GM21360 (cell line): Measurements from ENCODE around the gene MYLK.
"Not testable (repeated sequence)": the region's sequence is repeated elsewhere in the genome, so short reads cannot be mapped to it uniquely, and the experiment has no call there.

Source experiments
- ATAC-seq: cut with Tn5 transposase; IDR thresholded peaks from one replicate; pipeline ENCODE4 v1.9.1; 2021; ENCODE audit warnings: mild to moderate bottlenecking, moderate library complexity; ENCODE audit not compliant: unreplicated experiment

Gene MYLK

GRCh38 chr3:123728991-123729390, 155.1 kb downstream of the MYLK start:
- ATAC-seq = no peak

- no peak for ATAC-seq
These were observed 156.1 kb downstream of the MYLK start for GRCh38 chr3:123728014-123728413.

- ATAC-seq = no peak
These were observed 158.3 kb downstream of the MYLK start for GRCh38 chr3:123725652-123726400.

GRCh38 chr3:123724306-123724705, 159.8 kb downstream of the MYLK start:
- ATAC-seq = no peak

- ATAC-seq = no peak
These were observed 160.5 kb downstream of the MYLK start for GRCh38 chr3:123723522-123724168.

- ATAC-seq = no peak
These were observed 161.1 kb downstream of the MYLK start for GRCh38 chr3:123723070-123723469.

GRCh38 chr3:123722456-123722855, 161.7 kb downstream of the MYLK start:
- no peak for ATAC-seq

GRCh38 chr3:123722021-123722420, 162.1 kb downstream of the MYLK start:
- no peak for ATAC-seq

GRCh38 chr3:123721095-123721689, 162.9 kb downstream of the MYLK start:
- ATAC-seq = not testable (repeated sequence)

GRCh38 chr3:123720638-123721037, 163.5 kb downstream of the MYLK start:
- no peak for ATAC-seq

GRCh38 chr3:123719862-123720453, 164.2 kb downstream of the MYLK start:
- no peak for ATAC-seq

- not testable (repeated sequence) for ATAC-seq
These were observed 164.9 kb downstream of the MYLK start for GRCh38 chr3:123719061-123719756.

- ATAC-seq = no peak
These were observed 166.0 kb downstream of the MYLK start for GRCh38 chr3:123718108-123718507.

GRCh38 chr3:123717451-123717850, 166.7 kb downstream of the MYLK start:
- ATAC-seq = not testable (repeated sequence)

GRCh38 chr3:123716411-123716810, 167.7 kb downstream of the MYLK start:
- ATAC-seq = no peak

GRCh38 chr3:123713211-123713610, 170.9 kb downstream of the MYLK start:
- no peak for ATAC-seq

- no peak for ATAC-seq
These were observed 171.9 kb downstream of the MYLK start for GRCh38 chr3:123712077-123712860.

- ATAC-seq = no peak
These were observed 172.8 kb downstream of the MYLK start for GRCh38 chr3:123711356-123711755.

- no peak for ATAC-seq
These were observed 175.6 kb downstream of the MYLK start for GRCh38 chr3:123708531-123708930.

GRCh38 chr3:123707641-123708040, 176.5 kb downstream of the MYLK start:
- not testable (repeated sequence) for ATAC-seq
